Upper lobe of left lung (tissue), 4 donors: ENCODE measurements around the gene C19orf85.

ENCODE experiments used
- EP300 ChIP-seq, 4 donors: sonication (generic); formaldehyde crosslinking; IDR thresholded peaks; one replicate each; pipeline ENCODE4 v1.5.1; 2017; ENCODE audit warnings: antibody characterized with exemption in 4 of 4, control low read depth in 2 of 4
- POLR2A ChIP-seq, 4 donors: fragments of 450-650 bp; IDR thresholded peaks; one replicate each; pipeline ENCODE4 v1.5.1; 2016 to 2017; ENCODE audit warnings: antibody characterized with exemption in 4 of 4, mild to moderate bottlenecking in 2 of 4
- POLR2AphosphoS5 ChIP-seq, 2 donors: sonication (generic); formaldehyde crosslinking; IDR thresholded peaks; one replicate each; pipeline ENCODE4 v1.5.1; 2017; ENCODE audit warnings: antibody characterized with exemption in 2 of 2

GRCh38 chr19:55498246-55498840 is 33.8 kb upstream of the C19orf85 start:
- TF ChIP-seq EP300 (IDR thresholded peaks at IDR 0.05) = no peak
- TF ChIP-seq POLR2AphosphoS5 (IDR thresholded peaks at IDR 0.05) = no peak
- no peak for TF ChIP-seq POLR2A (IDR thresholded peaks at IDR 0.05)
